DMS53 treated with DMSO at 0.1 percent for 48 hours (cell line): ENCODE measurements around the gene DISP3.
"Not testable (repeated sequence)": the region's sequence is repeated elsewhere in the genome, so short reads cannot be mapped to it uniquely, and the experiment has no call there.

ENCODE experiments used
- DNase-seq: peaks from one replicate; lab custom pipeline; 2025; ENCODE audit not compliant: unreplicated experiment; lab: John Stamatoyannopoulos, UW

The DISP3 gene

DNA sequence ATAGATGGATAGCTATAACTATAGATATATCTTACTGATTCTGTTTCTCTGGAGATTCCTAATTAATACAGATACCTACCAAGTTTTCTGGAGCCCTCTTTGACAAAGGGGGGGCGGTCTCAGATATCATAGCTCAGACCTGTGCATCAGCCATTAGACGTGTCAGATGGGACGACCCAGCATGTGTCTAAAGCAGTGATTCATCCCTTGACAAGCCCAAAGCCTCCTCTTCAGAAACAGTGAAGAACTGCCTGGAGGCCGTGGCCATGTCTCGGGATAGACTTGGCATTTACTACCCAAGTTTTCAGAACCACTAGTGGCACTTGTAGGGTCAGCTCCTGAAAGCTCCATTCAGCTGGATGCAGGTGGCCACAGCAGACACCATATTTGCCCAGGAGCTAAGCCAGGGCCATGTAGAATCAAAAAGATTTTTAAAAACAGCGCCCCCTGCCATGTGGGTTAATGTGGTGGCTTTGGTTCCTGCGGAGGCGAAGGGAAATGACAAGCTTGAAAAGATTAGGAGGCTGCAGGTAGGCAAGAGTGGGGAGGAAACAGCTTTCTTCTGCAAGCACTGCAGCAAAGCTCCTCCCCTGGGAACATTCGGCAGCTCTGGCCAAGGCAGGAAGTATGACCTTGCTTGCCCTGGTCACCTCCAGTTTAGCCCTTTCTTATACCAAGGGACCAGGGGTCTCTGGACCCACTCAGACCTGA is 93.1 kb downstream of the DISP3 start:
- no peak for DNase-seq

DNA sequence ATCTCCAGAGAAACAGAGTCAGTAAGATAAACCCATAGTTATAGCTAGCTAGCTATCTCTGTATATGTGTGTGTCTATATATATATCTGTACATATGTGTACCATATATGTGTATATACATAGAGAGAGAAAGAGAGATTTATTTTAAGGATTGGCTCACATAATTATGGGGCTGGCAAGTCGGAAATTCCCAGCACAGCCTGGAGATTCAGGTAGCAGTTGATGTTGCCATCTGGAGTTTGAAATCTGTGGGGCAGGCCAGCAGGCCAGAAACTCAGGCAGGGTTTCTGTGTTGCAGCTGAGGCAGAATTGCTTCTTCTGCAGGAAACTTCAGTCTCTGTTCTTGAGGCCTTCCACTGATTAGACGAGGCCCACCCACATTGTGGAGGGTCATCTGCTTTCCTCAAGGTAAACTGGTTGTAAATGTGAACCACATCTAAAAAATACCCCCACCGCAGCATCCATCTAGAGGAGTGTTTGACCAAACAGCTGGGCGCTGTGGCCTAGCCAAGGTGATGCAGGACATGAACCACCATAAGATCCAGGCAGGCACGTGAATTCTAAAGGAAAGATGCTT is 94.2 kb downstream of the DISP3 start:
- no peak for DNase-seq

DNA sequence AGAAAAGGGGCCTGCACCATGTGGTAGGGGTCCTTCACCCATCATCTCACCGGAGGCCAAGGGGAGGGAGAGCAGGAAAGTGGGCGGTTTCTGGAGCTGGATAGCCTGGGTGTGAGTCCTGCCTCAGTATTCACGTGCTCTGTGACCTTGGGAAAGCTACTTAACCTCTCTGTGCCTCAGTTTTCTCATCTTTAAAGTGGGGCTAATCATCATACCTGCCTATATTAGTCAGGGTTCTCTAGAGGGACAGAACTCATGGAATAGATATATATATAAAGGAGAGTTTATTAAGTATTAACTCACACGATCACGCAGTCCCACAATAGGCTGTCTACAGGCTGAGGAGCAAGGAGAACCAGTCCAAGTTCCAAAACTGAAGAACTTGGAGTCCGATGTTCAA is 96.6 kb downstream of the DISP3 start:
- DNase-seq: no peak

DNA sequence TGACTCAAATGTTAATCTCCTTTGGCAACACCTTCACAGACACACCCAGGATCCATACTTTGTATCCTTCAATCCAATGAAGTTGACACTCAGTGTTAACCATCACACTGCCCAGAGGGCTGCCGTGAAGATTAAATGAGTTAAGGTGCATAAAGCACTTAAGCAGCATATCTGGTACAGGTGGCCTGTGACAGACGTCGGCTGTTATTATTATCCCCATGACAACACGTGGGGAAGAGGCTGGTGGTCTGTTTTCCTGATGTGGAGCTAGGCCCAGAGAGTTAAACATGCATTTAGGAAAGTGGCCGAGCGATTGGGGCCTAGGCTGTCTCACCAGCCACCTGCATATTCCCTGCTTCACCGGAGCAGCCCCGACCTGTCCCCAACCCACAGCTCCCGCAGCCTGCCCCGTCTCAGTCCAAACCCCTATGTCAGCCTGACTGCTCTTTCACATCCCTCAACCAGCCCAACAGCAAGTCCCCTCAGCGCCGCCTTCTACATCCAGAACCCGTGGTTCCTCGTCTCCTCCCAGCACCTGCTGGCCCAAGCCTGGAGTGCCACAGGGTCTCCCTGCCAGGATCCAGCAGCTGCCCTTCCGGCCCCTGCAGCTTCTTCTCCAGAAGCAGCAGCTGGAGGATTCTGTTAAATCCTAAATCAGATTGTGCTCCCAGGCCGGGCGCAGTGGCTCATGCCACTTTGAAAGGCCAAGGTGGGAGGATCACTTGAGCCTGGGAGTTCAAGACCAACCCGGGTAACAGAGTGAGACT is 97.3 kb downstream of the DISP3 start:
- no peak for DNase-seq

DNA sequence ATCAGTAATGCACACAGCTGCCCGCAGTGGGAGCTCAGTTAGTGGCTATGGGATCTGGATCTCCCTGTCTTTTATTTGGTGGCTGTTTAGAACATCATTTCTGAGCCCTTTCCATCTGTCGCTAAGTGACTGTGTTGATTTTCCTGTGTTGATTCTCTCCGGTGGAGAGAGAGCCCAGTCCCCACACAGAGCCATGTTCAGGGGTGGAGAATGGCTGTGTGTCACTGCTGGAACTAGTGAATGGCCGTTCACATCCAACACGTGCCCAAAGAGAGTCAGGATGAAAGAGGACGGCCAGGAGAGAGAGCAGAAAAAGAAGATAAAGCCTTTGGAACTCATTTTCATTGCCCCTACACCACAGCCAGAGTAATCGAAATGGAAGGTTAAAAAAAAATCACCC is 99.0 kb downstream of the DISP3 start:
- no peak for DNase-seq

DNA sequence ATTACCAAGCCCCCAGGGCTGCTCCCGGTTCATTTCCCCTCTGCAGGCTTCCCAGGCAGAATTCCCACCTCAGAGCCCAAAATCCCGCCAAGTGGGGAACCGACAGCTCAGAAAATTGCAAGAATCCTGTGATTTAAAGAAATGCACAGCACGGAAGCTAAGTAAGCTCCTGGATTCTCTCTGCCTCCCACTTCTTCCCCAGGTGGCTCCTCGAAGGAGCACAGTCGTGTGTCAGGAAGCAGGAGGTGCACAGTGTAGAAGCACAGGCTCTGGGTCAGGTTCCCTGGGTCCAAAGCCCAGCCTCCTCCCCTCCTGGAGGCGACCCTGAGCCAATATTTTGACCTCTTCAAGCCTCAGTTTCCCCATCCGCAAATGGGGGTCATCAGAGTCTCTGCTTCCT is 100.6 kb downstream of the DISP3 start:
- no peak for DNase-seq

DNA sequence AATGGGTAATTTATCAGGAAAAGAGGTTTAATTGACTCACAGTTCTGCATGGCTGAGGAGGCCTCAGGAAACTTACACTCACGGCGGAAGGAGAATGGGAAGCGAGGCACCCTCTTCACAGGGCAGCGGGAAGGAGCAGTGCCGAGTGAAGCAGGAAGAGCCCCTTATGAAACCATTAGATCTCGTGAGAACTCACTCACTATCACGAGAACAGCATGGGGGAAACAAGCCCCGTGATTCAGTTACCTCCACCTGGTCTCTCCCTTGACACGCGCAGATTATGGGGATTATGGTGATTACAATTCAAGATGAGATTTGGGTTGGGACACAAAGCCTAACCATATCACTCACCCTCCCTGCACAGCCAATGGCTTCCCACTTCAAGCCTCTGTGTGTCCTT is 101.1 kb downstream of the DISP3 start:
- not testable (repeated sequence) for DNase-seq

DNA sequence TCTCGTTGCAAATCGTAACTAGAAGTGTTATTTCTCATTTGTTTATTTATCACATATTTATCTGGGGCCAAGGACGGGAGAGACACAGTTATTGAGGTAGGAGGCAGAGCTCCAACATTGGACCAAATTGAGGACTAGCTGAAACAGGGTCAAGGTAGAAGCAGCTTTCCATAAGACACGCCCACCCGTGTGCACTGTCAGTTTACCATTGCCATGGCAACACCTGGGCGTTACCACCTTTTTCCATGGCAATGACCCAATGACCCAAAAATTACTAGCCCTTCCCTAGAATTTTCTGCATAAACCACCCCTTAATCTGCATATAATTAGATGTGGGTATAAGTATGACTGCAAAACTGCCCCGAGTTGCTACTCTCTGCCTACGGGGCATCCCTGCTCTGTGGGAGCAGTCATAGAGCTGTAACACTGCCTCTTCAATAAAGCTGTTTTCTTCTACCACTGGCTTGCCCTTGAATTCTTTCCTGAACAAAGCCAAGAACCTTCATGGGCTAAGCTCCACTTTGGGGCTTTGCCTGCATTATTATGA is 102.6 kb downstream of the DISP3 start:
- no peak for DNase-seq

DNA sequence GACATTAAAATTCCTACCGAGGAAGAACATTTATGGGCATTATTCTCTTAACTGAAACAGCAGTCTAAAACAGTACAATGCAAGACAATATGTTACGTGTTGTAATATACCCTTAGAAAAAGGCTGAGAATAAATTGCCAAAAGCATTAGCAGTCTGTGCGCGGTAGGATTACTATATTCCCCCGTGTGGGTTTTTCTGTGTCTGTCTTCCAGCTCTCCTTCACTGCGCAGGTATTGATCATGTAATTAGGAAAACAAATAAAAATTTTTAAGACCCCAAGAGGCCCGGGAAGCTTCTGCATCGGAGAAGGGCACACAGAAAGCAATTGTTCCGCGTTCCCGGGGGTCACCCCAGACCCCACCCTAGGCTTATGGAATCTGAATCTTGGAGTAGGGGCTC is 106.4 kb downstream of the DISP3 start:
- DNase-seq: no peak
